ENCODE measurements around the gene HTT. TPM values are rescaled to one million over a fixed set of nuclear protein-coding genes. Genes with fewer than 3 reads are reported as not detected.

Gene HTT
- total RNA-seq, 1 donor from 2014 or later = 38.5 TPM

- Mint-ChIP-seq H3K27me3 (ENCODE audit: low read depth) (no peaks in the 10 kb centered on the region), H3K4me1 (ENCODE audit: low read depth) (peaks cover 3% of the 10 kb centered on the region), H3K9me3 (ENCODE audit: low read depth) (no peaks in the 10 kb centered on the region), H3K36me3 (ENCODE audit: low read depth) (peaks cover 35% of the 10 kb centered on the region), H3K4me3 (ENCODE audit: unreplicated experiment) (no peak overlapping the region), H3K27ac (ENCODE audit: unreplicated experiment) (no peak overlapping the region)
- no peak for DNase-seq (ENCODE audit: low spot score)
- TF ChIP-seq CTCF (IDR thresholded peaks at IDR 0.05) = no peak
Measured at GRCh38 chr4:3130201-3130600, 55.7 kb downstream of the HTT start.

GRCh38 chr4:3130826-3131225 is 56.3 kb downstream of the HTT start:
- DNase-seq (ENCODE audit: low spot score) = no peak
- Mint-ChIP-seq H3K4me1 (ENCODE audit: low read depth) (peaks cover 9% of the 10 kb centered on the region), H3K27me3 (ENCODE audit: low read depth) (no peaks in the 10 kb centered on the region), H3K27ac (ENCODE audit: unreplicated experiment) (no peak overlapping the region), H3K4me3 (ENCODE audit: unreplicated experiment) (no peak overlapping the region), H3K36me3 (ENCODE audit: low read depth) (peaks cover 35% of the 10 kb centered on the region), H3K9me3 (ENCODE audit: low read depth) (no peaks in the 10 kb centered on the region)
- no peak for TF ChIP-seq CTCF (IDR thresholded peaks at IDR 0.05)

- Mint-ChIP-seq H3K4me3 (ENCODE audit: unreplicated experiment) (no peak overlapping the region), H3K27ac (ENCODE audit: unreplicated experiment) (no peak overlapping the region), H3K4me1 (ENCODE audit: low read depth) (peaks cover 9% of the 10 kb centered on the region), H3K36me3 (ENCODE audit: low read depth) (peaks cover 28% of the 10 kb centered on the region), H3K9me3 (ENCODE audit: low read depth) (no peaks in the 10 kb centered on the region), H3K27me3 (ENCODE audit: low read depth) (no peaks in the 10 kb centered on the region)
- TF ChIP-seq CTCF (IDR thresholded peaks at IDR 0.05) = no peak
- no peak for DNase-seq (ENCODE audit: low spot score)
Measured at GRCh38 chr4:3134201-3134600, 59.7 kb downstream of the HTT start.

- no peaks in the 10 kb centered on the region for H3K9me3 Mint-ChIP-seq (ENCODE audit: low read depth)
- H3K36me3 Mint-ChIP-seq (ENCODE audit: low read depth) = peaks cover 29% of the 10 kb centered on the region
- DNase-seq (ENCODE audit: low spot score) = no peak
- H3K27me3 Mint-ChIP-seq (ENCODE audit: low read depth) = no peaks in the 10 kb centered on the region
- no peak overlapping the region for H3K4me3 Mint-ChIP-seq (ENCODE audit: unreplicated experiment)
- peaks cover 9% of the 10 kb centered on the region for H3K4me1 Mint-ChIP-seq (ENCODE audit: low read depth)
- H3K27ac Mint-ChIP-seq (ENCODE audit: unreplicated experiment) = peak overlapping the region; percentile 65
- no peak for TF ChIP-seq CTCF (IDR thresholded peaks at IDR 0.05)
Measured at GRCh38 chr4:3135155-3136011, 60.9 kb downstream of the HTT start.

GRCh38 chr4:3136454-3136853 is 62.0 kb downstream of the HTT start:
- Mint-ChIP-seq H3K27me3 (ENCODE audit: low read depth) (no peaks in the 10 kb centered on the region), H3K4me3 (ENCODE audit: unreplicated experiment) (no peak overlapping the region), H3K36me3 (ENCODE audit: low read depth) (peaks cover 21% of the 10 kb centered on the region), H3K9me3 (ENCODE audit: low read depth) (no peaks in the 10 kb centered on the region), H3K4me1 (ENCODE audit: low read depth) (peaks cover 9% of the 10 kb centered on the region), H3K27ac (ENCODE audit: unreplicated experiment) (no peak overlapping the region)
- no peak for DNase-seq (ENCODE audit: low spot score)
- TF ChIP-seq CTCF (IDR thresholded peaks at IDR 0.05) = peak; percentile 81

Measured in chondrocyte (in vitro differentiated cells).